ENCODE data around the gene ASCL2.

Gene ASCL2

GRCh38 chr11:2271327-2272227 is 1.2 kb upstream of the ASCL2 start:
- no peak for DNase-seq

- DNase-seq = no peak
These were observed 614 bp upstream of the ASCL2 start for GRCh38 chr11:2271077-2271326.

- DNase-seq = no peak
These were observed 627 bp downstream of the ASCL2 start for GRCh38 chr11:2269601-2270321.

DNA sequence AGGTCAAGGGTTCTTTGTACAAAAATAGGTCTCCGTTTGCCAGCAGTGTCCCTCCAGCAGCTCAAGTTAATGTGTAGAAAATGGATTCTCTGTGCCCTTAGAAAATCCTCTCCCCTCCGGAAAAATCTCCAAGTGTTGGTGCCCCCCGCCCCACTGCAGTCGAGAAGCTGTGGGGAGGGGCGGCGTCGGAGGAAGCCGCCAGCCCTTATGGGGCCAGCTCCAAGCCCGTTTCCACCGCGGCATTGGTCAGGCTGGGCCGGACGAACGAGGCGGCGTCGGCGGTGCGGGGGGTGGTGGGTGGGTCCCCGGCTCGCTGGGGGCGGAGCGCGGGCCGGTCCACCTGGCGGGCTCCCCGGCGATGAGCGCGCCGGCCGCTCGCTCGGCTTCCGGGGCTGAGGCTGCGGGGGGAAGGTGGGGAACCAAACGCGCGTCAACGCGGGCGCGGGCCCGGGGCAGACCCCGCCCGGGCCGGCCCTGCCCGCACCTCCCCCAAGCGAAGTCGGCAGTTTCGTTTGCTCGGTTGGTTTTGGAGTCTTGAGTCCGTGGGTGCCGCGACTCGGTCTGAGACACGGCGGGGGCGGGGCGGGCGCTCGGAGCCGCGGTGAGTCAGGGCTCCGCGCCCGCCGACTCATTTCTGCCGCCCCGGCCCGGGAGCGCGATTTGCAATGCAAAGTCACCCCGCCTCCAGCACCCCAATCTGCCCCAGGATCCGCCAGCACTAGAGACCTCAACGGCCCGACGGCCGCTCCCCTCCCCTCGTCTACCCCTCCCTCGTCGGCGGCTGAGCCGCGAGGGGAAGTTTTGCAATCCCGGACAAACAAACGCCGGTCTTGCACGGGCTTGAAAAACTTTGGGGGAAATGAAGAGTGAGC is 1.4 kb downstream of the ASCL2 start:
- DNase-seq = no peak

DNA sequence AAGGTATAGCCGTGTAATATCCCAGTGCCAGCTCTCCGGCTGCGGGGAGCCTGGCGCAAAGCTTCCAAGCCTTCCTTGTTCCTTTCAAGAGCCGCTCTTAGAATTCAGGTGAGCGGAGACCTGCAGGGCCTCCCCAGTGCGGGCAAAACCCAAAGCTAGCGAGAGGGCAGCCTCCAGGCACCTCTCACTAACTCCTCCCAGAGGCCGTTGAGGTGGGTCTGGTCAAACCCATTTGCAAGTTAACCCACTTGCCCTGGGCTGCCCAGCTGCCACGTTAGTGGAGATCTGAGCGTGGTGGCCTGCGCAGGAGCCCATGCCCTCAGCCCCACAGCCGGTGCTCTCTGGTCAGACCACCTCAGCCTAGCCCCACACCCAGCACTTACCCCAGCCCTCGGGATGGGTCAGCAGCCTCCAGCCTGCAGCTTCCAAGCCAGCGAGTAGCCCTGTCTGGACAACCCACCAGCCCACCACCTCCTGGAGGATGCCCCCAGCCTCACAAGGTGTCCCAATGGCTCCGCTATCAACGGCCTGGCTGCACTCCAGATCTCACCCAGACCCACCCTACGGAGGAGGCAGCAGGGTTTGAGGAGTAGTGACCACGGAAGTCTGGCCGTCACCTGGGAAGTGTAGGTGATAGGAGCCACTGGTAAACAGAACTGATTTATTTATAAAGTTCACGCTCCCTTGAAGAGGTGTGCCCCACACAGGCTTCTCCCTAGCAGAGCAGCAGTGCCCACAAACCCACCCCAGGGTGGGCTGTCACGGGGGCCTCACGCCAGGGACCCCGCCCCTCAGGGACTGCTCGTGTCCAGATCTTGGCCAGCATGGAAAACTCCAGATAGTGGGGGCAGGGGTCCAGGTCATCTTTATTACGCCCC is 2.3 kb downstream of the ASCL2 start:
- no peak for DNase-seq

GRCh38 chr11:2267306-2267850 is 3.0 kb downstream of the ASCL2 start:
- DNase-seq = no peak

- no peak for DNase-seq
These were observed 3.6 kb downstream of the ASCL2 start for GRCh38 chr11:2266586-2267305.

DNA sequence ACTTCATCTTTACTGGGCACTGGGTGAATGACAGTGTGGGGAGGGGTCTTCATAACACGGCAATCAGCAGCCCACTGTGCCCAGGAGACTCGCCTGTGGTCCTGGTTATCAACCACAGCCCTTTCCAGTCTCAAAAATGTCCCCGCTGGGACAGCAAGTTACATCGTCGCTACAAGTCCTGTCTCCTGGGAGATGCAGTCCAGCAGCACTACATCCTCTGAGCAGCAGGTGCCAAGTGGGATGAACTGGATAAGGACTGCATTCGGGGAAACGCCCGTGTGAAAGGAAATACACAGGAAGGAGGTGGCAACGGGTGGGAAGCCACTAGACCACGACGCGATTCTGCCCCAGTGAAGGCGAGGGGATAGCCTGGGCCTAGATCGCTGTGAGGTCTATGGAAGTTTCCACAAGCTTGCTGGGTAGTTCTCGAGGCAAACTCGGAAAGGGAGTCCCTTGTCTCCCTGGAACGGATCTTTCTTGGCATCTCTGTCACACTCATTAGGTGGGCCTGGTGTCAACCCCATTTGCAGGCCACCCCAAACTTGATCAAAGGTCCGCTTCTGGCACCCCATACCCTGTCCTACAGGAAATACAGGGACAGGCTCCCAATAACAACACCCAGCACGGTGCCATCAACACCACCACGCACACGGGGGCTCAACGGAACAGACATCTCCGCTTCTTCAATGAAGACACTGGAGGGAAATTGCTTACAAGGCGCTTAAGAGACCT is 4.4 kb downstream of the ASCL2 start:
- no peak for DNase-seq

- no peak for DNase-seq
These were observed 5.0 kb downstream of the ASCL2 start for GRCh38 chr11:2265396-2265795.

DNA sequence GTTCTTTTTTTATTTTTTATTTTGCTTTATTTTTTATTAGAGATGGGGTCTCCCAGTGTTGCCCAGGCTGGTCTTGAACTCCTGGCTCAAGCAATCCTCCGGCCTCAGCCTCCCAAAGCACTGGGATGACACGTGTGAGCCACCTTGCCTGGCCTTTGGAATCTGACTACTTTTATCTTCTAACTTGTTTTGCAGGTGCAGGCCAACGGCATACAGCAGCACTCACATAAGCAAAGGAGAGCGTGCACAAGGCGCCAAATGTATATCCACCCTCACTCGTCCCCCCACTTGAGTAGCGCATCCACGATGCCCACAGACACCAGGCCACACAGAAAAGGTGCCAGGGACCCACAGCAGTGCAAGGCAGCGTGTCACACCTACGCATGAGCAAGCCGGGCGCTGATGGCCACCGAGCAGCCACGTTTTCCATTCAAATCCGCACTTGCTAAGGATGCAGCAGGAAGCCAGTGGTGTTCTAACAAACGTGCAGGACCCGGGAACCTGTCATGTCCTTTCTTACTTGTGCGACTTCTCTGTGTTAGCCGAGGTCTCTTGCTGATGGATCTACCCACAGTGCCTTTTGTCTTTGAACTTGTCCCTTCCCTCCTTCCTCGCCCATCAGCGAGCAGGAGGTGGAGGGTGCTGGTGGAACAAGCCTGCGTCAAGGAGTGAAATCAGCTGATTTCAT is 5.9 kb downstream of the ASCL2 start:
- DNase-seq = no peak

- DNase-seq = no peak
These were observed 6.5 kb downstream of the ASCL2 start for GRCh38 chr11:2263724-2264360.

DNA sequence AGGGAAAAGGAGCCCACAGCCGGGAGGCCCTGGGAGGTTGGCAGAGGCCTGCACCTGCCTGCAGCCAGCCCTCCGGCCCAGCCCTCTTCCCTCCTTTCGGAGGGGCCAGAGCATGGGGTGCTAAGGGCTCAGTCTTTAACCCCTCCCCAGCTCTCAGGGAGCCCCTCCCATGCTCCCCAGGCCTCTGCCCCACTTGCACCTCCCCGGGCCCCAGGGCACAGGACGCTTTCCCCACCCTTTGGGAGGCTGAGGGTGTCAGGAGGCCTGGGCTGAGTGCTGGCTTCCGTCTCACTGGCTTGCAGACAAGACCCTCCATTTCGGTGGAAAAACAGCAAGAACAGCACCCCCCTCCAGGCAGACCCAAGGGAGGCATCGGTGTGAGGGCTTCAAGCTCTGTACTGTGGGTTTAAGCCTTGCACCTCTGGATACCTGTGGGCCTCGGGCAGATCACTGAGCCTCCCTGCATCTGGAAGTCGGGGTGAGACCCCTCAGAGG is 7.3 kb downstream of the ASCL2 start:
- no peak for DNase-seq

DNA sequence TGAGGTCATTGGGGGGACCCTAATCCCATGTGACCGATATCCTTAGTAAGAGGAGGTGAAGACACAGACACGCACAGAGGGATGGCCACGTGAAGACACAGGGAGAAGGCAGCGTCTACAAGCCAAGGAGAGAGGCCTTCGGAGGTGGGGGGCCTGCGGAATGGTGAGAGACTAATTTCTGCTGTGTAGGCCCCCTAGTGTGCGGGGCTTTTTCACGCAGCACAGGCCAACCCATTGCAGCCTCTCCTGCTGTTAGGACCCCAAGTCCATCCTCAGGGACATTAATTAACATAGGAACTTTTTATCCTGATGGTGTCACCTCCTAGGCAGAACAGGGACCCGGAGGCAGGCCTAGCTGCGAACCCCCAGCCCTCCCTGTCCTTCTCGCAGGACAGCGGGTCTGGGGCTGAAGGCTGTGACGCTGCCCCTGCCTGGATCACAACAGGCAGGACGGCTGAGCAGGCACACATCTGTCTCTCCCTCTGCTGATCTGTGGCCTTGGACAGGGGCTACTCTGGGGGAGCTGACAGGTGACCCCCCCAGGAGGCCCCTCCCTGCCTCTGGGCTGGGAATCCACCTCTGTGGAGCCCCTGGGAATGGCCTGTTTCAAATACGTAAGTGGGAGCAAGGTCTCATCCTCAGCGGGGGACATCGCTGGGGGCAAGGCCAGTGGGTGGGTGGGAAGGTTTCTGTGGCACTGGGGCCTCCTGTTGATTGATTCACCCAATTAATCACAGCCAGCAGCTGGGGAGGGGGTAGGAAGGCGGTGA is 7.9 kb downstream of the ASCL2 start:
- DNase-seq = no peak

DNA sequence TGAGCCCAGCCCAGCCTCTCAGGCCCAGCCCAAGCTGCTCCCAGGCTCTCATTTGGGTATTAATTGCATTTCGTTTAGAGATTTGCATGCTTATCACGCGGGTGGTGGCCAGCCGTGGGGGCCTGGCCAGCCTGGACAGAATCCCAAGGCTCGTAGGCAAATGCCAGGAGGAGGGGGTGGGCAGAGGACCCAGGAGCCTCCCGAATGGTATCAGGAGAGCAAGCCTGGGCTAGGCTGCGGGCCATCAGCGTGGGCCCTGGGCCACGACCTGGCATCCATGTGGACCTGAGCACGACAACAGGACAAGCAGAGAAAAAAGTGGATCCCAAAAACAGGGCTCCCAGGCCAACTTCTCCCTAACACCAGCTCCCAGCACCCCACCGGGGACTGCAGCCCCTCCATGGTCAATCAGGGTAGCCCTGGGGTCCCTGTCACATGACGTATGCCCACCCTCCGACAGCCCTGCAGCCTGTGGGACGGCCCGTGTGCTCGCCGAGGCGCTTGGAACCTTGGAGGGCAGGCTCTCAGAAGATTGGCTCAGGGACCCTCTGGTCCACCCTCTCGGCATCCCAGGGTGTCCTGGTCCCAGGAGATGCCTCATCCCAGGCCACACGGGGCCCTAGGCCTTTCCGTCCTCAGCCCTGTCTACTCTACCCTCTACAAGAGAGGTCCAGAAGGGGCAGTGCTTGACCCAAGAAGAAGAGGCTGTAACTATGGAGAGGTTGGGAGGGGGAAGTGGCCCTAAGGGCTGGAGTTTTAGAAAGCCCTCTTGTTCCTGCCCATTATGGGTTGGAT is 8.8 kb downstream of the ASCL2 start:
- no peak for DNase-seq

DNA sequence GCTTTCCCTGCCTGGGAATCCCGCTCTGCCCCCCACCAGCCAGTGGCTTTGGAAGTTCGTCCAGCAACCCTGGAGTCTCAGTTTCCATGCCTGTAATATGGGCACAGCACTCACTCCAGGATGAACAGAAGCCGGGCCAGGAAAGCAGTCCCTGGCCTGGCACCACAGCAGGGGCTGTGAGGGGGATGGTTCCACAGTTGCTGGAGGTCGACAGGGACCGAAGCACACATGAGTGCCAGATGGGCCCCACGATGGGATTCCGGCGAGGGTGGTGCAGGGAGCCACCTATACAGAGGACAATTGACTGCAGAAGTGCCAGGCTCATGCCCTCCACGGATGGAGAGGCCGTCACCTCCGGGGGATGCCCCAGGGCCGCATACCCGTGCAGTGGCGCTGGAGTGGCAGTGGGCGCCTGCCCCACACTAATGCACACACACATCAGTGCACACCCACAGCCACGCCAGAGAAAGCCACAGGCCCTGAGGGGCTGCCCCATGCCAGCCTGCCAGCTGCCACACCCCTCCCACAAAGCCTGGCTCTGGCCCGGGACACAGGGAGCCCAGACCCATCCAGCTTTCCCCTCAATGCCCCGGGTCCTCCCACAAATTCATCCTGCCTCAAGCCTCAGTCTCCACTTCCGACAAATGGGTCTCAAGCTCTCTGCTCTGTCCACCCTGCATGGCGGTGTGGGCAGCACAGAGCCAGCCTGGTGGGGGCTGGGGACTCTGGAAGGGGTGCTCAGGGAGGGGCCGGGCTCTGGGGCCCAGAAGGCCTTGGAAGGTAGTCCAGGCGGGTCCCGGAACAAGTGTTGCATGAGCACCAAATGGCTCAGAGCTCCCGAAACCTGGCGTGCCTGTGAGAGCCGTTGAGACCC is 9.7 kb downstream of the ASCL2 start:
- no peak for DNase-seq

- no peak for DNase-seq
These were observed 10.4 kb downstream of the ASCL2 start for GRCh38 chr11:2259897-2260451.

GRCh38 chr11:2259466-2259830 is 10.9 kb downstream of the ASCL2 start:
- no peak for DNase-seq

Data from NCI-H510A (cell line).